ENCODE data around the gene PLEKHA4. TPM values are rescaled to one million over a fixed set of nuclear protein-coding genes. Genes with fewer than 3 reads are reported as not detected.
A peak's percentile ranks its signal among the peaks of the same experiment; 100 is the strongest.

PLEKHA4 gene
- total and polyA plus RNA-seq, 2 experiments from 2014 or later: 12.2 to 12.3 TPM

DNA sequence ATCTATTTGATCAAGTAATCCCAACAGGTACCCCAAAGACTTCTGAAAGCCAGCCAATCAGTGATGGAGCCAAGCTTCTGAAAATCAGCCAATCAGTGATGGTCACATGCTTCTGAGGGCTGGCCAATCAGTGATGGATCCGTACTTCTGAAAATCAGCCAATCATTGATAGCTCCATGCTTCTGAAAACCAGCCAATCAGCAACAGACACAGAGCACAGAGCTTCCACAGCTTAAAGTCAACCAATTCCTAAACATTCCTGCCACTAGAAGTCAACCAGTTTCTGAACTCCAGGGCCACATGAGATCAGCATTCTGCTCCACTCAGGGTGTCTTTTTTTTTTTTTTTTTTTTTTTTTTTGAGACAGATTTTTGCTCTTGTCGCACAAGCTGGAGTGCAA is 23.9 kb downstream of the PLEKHA4 start:
- Histone ChIP-seq H4K20me1 (replicated peaks; ENCODE audit: insufficient read depth) (no peaks in the 10 kb centered on the region), H2AFZ (no peak overlapping the region), H3K4me2 (no peak overlapping the region), H3F3A (replicated peaks; ENCODE audit: low read depth) (no peaks in the 10 kb centered on the region), H3K36me3 (ENCODE audit: insufficient read depth) (no peaks in the 10 kb centered on the region), H3K9me2 (ENCODE audit: insufficient read depth) (no peaks in the 10 kb centered on the region), H3K27me3 (ENCODE audit: insufficient read depth) (no peaks in the 10 kb centered on the region), H3K4me1 (ENCODE audit: insufficient read depth) (no peaks in the 10 kb centered on the region), H3K79me2 (replicated peaks; ENCODE audit: insufficient read depth) (no peaks in the 10 kb centered on the region), H3K27ac (ENCODE audit: low read depth) (no peak overlapping the region), H3K4me3 (no peak overlapping the region)
- H3K27me3 Mint-ChIP-seq (ENCODE audit: insufficient read depth, low read depth, poor library complexity): peaks cover 9% of the 10 kb centered on the region
- DNase-seq (ENCODE audit: low spot score) (peak; percentile 78), ATAC-seq (peak; percentile 59)
- H3K9me3 Mint-ChIP-seq: no peaks in the 10 kb centered on the region
- H3K4me3 Mint-ChIP-seq: no peak overlapping the region
- H3K4me1 Mint-ChIP-seq: peaks cover 4% of the 10 kb centered on the region; the same call in 2 of the 3 replicates
- H3K27ac Mint-ChIP-seq: no peak overlapping the region
- TF ChIP-seq REST (IDR thresholded peaks at IDR 0.05; ENCODE audit: unreplicated experiment): no peak
- TF ChIP-seq, protein P1, sequence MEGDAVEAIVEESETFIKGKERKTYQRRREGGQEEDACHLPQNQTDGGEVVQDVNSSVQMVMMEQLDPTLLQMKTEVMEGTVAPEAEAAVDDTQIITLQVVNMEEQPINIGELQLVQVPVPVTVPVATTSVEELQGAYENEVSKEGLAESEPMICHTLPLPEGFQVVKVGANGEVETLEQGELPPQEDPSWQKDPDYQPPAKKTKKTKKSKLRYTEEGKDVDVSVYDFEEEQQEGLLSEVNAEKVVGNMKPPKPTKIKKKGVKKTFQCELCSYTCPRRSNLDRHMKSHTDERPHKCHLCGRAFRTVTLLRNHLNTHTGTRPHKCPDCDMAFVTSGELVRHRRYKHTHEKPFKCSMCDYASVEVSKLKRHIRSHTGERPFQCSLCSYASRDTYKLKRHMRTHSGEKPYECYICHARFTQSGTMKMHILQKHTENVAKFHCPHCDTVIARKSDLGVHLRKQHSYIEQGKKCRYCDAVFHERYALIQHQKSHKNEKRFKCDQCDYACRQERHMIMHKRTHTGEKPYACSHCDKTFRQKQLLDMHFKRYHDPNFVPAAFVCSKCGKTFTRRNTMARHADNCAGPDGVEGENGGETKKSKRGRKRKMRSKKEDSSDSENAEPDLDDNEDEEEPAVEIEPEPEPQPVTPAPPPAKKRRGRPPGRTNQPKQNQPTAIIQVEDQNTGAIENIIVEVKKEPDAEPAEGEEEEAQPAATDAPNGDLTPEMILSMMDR (conservative IDR thresholded peaks at IDR 0.05; ENCODE audit: low read depth in 2 of 2): peak in 1 of 2 experiments; percentile 14; a peak in 1 of 4 replicates
- peaks cover 16% of the 10 kb centered on the region; the same call in 2 of the 3 replicates for H3K36me3 Mint-ChIP-seq (ENCODE audit: low read depth)

DNA sequence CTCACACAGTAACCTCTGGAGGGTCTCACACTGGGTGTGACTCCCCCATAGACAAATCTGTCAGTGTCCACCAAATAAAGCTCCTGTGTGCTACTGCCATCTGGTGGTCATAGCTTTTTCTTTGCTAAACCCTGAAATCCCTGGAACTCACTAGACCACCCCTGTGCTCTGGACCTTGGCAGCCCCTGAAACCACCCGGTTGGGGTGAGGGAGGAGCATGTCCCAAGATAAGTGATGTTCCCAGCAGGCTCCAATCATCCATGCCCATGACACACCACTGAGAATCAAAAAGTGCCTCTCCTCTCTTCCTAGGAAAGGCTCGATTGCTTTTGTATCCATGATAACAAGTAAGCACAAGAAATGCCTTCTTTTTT is 25.6 kb downstream of the PLEKHA4 start:
- Histone ChIP-seq H3K4me2 (no peak overlapping the region), H4K20me1 (replicated peaks; ENCODE audit: insufficient read depth) (no peaks in the 10 kb centered on the region), H3K4me3 (no peak overlapping the region), H3K27me3 (ENCODE audit: insufficient read depth) (no peaks in the 10 kb centered on the region), H3K9me2 (ENCODE audit: insufficient read depth) (no peaks in the 10 kb centered on the region), H3K36me3 (ENCODE audit: insufficient read depth) (no peaks in the 10 kb centered on the region), H3F3A (replicated peaks; ENCODE audit: low read depth) (no peaks in the 10 kb centered on the region), H3K4me1 (ENCODE audit: insufficient read depth) (no peaks in the 10 kb centered on the region), H3K27ac (ENCODE audit: low read depth) (no peak overlapping the region), H3K79me2 (replicated peaks; ENCODE audit: insufficient read depth) (no peaks in the 10 kb centered on the region), H2AFZ (no peak overlapping the region)
- no peak for TF ChIP-seq ZNF114 (CRISPR knock-in tag; IDR thresholded peaks at IDR 0.05)
- TF ChIP-seq, protein P1 (conservative IDR thresholded peaks at IDR 0.05; ENCODE audit: low read depth in 2 of 2): peak; percentile 89 to 93
- TF ChIP-seq EZH2phosphoT487 (IDR thresholded peaks at IDR 0.05; ENCODE audit: unreplicated experiment): no peak
- no peak for TF ChIP-seq JUNB (IDR thresholded peaks at IDR 0.05; ENCODE audit: unreplicated experiment)
- no peak for TF ChIP-seq REST (IDR thresholded peaks at IDR 0.05; ENCODE audit: unreplicated experiment)
- no peak for TF ChIP-seq EZH2 (IDR thresholded peaks at IDR 0.05; ENCODE audit: low read depth, unreplicated experiment)
- TF ChIP-seq ZNF331 (CRISPR knock-in tag; IDR thresholded peaks at IDR 0.05; ENCODE audit: low read depth): no peak
- TF ChIP-seq STAT1 (IDR thresholded peaks at IDR 0.05; ENCODE audit: unreplicated experiment): no peak
- H3K9me3 Mint-ChIP-seq: no peaks in the 10 kb centered on the region
- peaks cover 16% of the 10 kb centered on the region; the same call in 2 of the 3 replicates for H3K36me3 Mint-ChIP-seq (ENCODE audit: low read depth)
- ATAC-seq (peak; percentile 92), DNase-seq (ENCODE audit: low spot score) (peak; percentile 93)
- peaks cover 5% of the 10 kb centered on the region for H3K27me3 Mint-ChIP-seq (ENCODE audit: insufficient read depth, low read depth, poor library complexity)
- no peak overlapping the region for H3K27ac Mint-ChIP-seq
- H3K4me3 Mint-ChIP-seq: no peak overlapping the region
- peaks cover 6% of the 10 kb centered on the region; the same call in 2 of the 3 replicates for H3K4me1 Mint-ChIP-seq
